WTC11 (cell line): Measurements from ENCODE around the gene COL16A1. TPM values are rescaled to one million over a fixed set of nuclear protein-coding genes. Genes with fewer than 3 reads are reported as not detected.

Source experiments
- ATAC-seq: fragments of 200-7000 bp; cut with Tn5 transposase; 2 replicates; pipeline ENCODE4 v1.10.0; 2021; ENCODE audit warnings: mild to moderate bottlenecking, moderate library complexity
- CTCF ChIA-PET: fragments of 300-600 bp; sonication (Branson Sonifier 250); formaldehyde crosslinking; loops from one replicate; lab custom pipeline; 2021; ENCODE audit warnings: antibody characterized with exemption; lab: Charles Lee
- POLR2A ChIA-PET: fragments of 350-600 bp; sonication (Branson Sonifier 250); formaldehyde crosslinking; loops from one replicate; lab custom pipeline; 2021; ENCODE audit warnings: antibody characterized with exemption; lab: Charles Lee
- DNase-seq: peaks from one replicate; pipeline ENCODE4 v3.0.0; 2021; ENCODE audit warnings: low spot score
- H3K27ac Mint-ChIP-seq: 2 replicates; pipeline ENCODE4 v1.8.0; 2021; ENCODE audit warnings: mixed read lengths
- H3K27me3 Mint-ChIP-seq: 2 replicates; pipeline ENCODE4 v1.8.0; 2021; ENCODE audit warnings: low read depth, mild to moderate bottlenecking, moderate library complexity, mixed read lengths
- H3K36me3 Mint-ChIP-seq: 2 replicates; pipeline ENCODE4 v1.8.0; 2021; ENCODE audit warnings: mixed read lengths
- H3K4me1 Mint-ChIP-seq: 2 replicates; pipeline ENCODE4 v1.8.0; 2022; ENCODE audit warnings: mixed read lengths
- H3K4me3 Mint-ChIP-seq: 2 replicates; pipeline ENCODE4 v1.8.0; 2021; ENCODE audit warnings: mild to moderate bottlenecking, moderate library complexity, mixed read lengths
- H3K9me3 Mint-ChIP-seq: 2 replicates; pipeline ENCODE4 v1.8.0; 2021; ENCODE audit warnings: mixed read lengths
- ATF2 ChIP-seq: sonication (generic); formaldehyde crosslinking; IDR thresholded peaks from 2 replicates; pipeline ENCODE4 v1.8.1; 2022; ENCODE audit warnings: low read depth, missing genetic modification reagents, borderline replicate concordance
- ATF3 ChIP-seq: sonication (generic); formaldehyde crosslinking; conservative IDR thresholded peaks from 2 replicates; pipeline ENCODE4 v1.8.1; 2022; ENCODE audit warnings: mild to moderate bottlenecking, missing genetic modification reagents
- FOXJ3 ChIP-seq: sonication (generic); formaldehyde crosslinking; IDR thresholded peaks from 2 replicates; pipeline ENCODE4 v1.9.0; 2021; ENCODE audit warnings: missing genetic modification reagents, mild to moderate bottlenecking, borderline replicate concordance
- FOXK1 ChIP-seq: sonication (generic); formaldehyde crosslinking; IDR thresholded peaks from 2 replicates; pipeline ENCODE4 v1.8.0; 2022; ENCODE audit warnings: mild to moderate bottlenecking, moderate library complexity, missing genetic modification reagents
- FOXP1 ChIP-seq: sonication (generic); formaldehyde crosslinking; IDR thresholded peaks from 2 replicates; pipeline ENCODE4 v1.8.0; 2022; ENCODE audit warnings: missing genetic modification reagents, mild to moderate bottlenecking, moderate library complexity, borderline replicate concordance
- GRHL2 ChIP-seq: fragments of 250-450 bp; sonication (Bioruptor Pico); IDR thresholded peaks from 2 replicates; pipeline ENCODE4 v1.8.0; 2022; ENCODE audit warnings: mild to moderate bottlenecking, moderate library complexity; ENCODE audit not compliant: insufficient replicate concordance, severe bottlenecking
- GTF2I ChIP-seq: fragments of 250-450 bp; sonication (Bioruptor Pico); conservative IDR thresholded peaks from 2 replicates; pipeline ENCODE4 v1.4.0; 2021; ENCODE audit warnings: mild to moderate bottlenecking
- HMGA2 ChIP-seq: fragments of 250-450 bp; sonication (Bioruptor Pico); IDR thresholded peaks from 2 replicates; pipeline ENCODE4 v1.4.0; 2021; ENCODE audit warnings: mild to moderate bottlenecking, moderate library complexity
- NFE2L1 ChIP-seq: sonication (generic); formaldehyde crosslinking; IDR thresholded peaks from 2 replicates; pipeline ENCODE4 v1.8.1; 2023; ENCODE audit warnings: missing genetic modification reagents
- NR3C1 ChIP-seq: sonication (generic); formaldehyde crosslinking; conservative IDR thresholded peaks from 2 replicates; pipeline ENCODE4 v1.8.1; 2023; ENCODE audit warnings: low read depth, mild to moderate bottlenecking, missing genetic modification reagents
- OVOL2 ChIP-seq: fragments of 250-450 bp; sonication (Bioruptor Pico); IDR thresholded peaks from 2 replicates; pipeline ENCODE4 v1.9.0; 2021; ENCODE audit warnings: mild to moderate bottlenecking, borderline replicate concordance
- PRRX2 ChIP-seq: fragments of 250-450 bp; sonication (Bioruptor Pico); IDR thresholded peaks from 2 replicates; pipeline ENCODE4 v1.8.0; 2021; ENCODE audit warnings: mild to moderate bottlenecking
- RORB ChIP-seq: fragments of 250-450 bp; sonication (Bioruptor Pico); IDR thresholded peaks from 2 replicates; pipeline ENCODE4 v1.9.0; 2021; ENCODE audit warnings: mild to moderate bottlenecking
- SMAD3 ChIP-seq: sonication (generic); formaldehyde crosslinking; IDR thresholded peaks from 2 replicates; pipeline ENCODE4 v1.8.0; 2022; ENCODE audit warnings: missing genetic modification reagents, mild to moderate bottlenecking, borderline replicate concordance
- TEAD1 ChIP-seq: sonication (generic); formaldehyde crosslinking; IDR thresholded peaks from 2 replicates; pipeline ENCODE4 v1.8.0; 2022; ENCODE audit warnings: mild to moderate bottlenecking, missing genetic modification reagents
- ZNF263 ChIP-seq: sonication (generic); formaldehyde crosslinking; IDR thresholded peaks from 2 replicates; pipeline ENCODE4 v1.8.1; 2022; ENCODE audit warnings: low read depth, mild to moderate bottlenecking, moderate library complexity, missing genetic modification reagents
- total RNA-seq: library from RNA; stranded (reverse); gene quantifications from 3 replicates; pipeline ENCODE4 v1.2.3, GENCODE V29; 2021
- TF ChIP-seq, protein P1 (sequence below): sonication (generic); formaldehyde crosslinking; IDR thresholded peaks from 2 replicates; pipeline ENCODE4 v1.8.1; 2023; ENCODE audit warnings: mild to moderate bottlenecking, missing genetic modification reagents
- TF ChIP-seq, protein P2 (sequence below): fragments of 200-600 bp; IDR thresholded peaks from 2 replicates; pipeline ENCODE4 v1.8.0; 2022; ENCODE audit warnings: antibody characterized with exemption
- TF ChIP-seq, protein P3 (sequence below): sonication (generic); formaldehyde crosslinking; conservative IDR thresholded peaks from 2 replicates; pipeline ENCODE4 v1.8.1; 2023; ENCODE audit warnings: mild to moderate bottlenecking, low read depth, missing genetic modification reagents, moderate library complexity
- TF ChIP-seq, protein P4 (sequence below): sonication (generic); formaldehyde crosslinking; IDR thresholded peaks from 2 replicates; pipeline ENCODE4 v1.8.0; 2022; ENCODE audit warnings: missing genetic modification reagents
- TF ChIP-seq, protein P5 (sequence below): sonication (generic); formaldehyde crosslinking; IDR thresholded peaks from 2 replicates; pipeline ENCODE4 v1.8.1; 2023; ENCODE audit warnings: mild to moderate bottlenecking, missing genetic modification reagents, moderate library complexity
- TF ChIP-seq, protein P6 (sequence below): sonication (generic); formaldehyde crosslinking; IDR thresholded peaks from 2 replicates; pipeline ENCODE4 v1.8.1; 2023; ENCODE audit warnings: mild to moderate bottlenecking, missing genetic modification reagents, moderate library complexity

The COL16A1 gene
- total RNA-seq, 1 experiment from 2014 or later: 8.8 TPM

- TF ChIP-seq, protein P1, sequence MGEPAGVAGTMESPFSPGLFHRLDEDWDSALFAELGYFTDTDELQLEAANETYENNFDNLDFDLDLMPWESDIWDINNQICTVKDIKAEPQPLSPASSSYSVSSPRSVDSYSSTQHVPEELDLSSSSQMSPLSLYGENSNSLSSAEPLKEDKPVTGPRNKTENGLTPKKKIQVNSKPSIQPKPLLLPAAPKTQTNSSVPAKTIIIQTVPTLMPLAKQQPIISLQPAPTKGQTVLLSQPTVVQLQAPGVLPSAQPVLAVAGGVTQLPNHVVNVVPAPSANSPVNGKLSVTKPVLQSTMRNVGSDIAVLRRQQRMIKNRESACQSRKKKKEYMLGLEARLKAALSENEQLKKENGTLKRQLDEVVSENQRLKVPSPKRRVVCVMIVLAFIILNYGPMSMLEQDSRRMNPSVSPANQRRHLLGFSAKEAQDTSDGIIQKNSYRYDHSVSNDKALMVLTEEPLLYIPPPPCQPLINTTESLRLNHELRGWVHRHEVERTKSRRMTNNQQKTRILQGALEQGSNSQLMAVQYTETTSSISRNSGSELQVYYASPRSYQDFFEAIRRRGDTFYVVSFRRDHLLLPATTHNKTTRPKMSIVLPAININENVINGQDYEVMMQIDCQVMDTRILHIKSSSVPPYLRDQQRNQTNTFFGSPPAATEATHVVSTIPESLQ (CRISPR knock-in tag): no peak
- TF ChIP-seq NFE2L1 (CRISPR knock-in tag): no peak
- TF ChIP-seq, protein P2, sequence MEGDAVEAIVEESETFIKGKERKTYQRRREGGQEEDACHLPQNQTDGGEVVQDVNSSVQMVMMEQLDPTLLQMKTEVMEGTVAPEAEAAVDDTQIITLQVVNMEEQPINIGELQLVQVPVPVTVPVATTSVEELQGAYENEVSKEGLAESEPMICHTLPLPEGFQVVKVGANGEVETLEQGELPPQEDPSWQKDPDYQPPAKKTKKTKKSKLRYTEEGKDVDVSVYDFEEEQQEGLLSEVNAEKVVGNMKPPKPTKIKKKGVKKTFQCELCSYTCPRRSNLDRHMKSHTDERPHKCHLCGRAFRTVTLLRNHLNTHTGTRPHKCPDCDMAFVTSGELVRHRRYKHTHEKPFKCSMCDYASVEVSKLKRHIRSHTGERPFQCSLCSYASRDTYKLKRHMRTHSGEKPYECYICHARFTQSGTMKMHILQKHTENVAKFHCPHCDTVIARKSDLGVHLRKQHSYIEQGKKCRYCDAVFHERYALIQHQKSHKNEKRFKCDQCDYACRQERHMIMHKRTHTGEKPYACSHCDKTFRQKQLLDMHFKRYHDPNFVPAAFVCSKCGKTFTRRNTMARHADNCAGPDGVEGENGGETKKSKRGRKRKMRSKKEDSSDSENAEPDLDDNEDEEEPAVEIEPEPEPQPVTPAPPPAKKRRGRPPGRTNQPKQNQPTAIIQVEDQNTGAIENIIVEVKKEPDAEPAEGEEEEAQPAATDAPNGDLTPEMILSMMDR: no peak
- no peak for TF ChIP-seq FOXP1 (CRISPR knock-in tag)
- TF ChIP-seq, protein P3, sequence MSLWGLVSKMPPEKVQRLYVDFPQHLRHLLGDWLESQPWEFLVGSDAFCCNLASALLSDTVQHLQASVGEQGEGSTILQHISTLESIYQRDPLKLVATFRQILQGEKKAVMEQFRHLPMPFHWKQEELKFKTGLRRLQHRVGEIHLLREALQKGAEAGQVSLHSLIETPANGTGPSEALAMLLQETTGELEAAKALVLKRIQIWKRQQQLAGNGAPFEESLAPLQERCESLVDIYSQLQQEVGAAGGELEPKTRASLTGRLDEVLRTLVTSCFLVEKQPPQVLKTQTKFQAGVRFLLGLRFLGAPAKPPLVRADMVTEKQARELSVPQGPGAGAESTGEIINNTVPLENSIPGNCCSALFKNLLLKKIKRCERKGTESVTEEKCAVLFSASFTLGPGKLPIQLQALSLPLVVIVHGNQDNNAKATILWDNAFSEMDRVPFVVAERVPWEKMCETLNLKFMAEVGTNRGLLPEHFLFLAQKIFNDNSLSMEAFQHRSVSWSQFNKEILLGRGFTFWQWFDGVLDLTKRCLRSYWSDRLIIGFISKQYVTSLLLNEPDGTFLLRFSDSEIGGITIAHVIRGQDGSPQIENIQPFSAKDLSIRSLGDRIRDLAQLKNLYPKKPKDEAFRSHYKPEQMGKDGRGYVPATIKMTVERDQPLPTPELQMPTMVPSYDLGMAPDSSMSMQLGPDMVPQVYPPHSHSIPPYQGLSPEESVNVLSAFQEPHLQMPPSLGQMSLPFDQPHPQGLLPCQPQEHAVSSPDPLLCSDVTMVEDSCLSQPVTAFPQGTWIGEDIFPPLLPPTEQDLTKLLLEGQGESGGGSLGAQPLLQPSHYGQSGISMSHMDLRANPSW: no peak
- TF ChIP-seq SMAD3 (CRISPR knock-in tag): no peak
- TF ChIP-seq GTF2I: no peak
- TF ChIP-seq TEAD1 (CRISPR knock-in tag): no peak
These were observed 89.3 kb downstream of the COL16A1 start (continued) for GRCh38 chr1:31614414-31615005.

GRCh38 chr1:31609514-31610118 is 94.2 kb downstream of the COL16A1 start:
- DNase-seq (no peak), ATAC-seq (no peak)
- ChIA-PET CTCF (interaction anchor here (1.0 to 3.5 kb wide), 2 partner anchors 8 to 105 kb away, joined by 4 to 18 read pairs; partner anchors contain the start of gene HCRTR1), POLR2A (no interaction called here)
- 0 out of 2 replicates have a peak, but pooled peaks cover 6% of the 10 kb centered on the region for H3K4me1 Mint-ChIP-seq
- no peak overlapping the region for H3K27ac Mint-ChIP-seq
- no peak overlapping the region for H3K4me3 Mint-ChIP-seq
- no peaks in the 10 kb centered on the region; the same call in 1 of the 2 replicates for H3K9me3 Mint-ChIP-seq
- no peaks in the 10 kb centered on the region for H3K36me3 Mint-ChIP-seq
- no peaks in the 10 kb centered on the region for H3K27me3 Mint-ChIP-seq
- TF ChIP-seq HMGA2 (CRISPR knock-in tag) (no peak), GTF2I (no peak), ATF2 (CRISPR knock-in tag) (no peak), NR3C1 (CRISPR knock-in tag) (no peak), OVOL2 (no peak), ATF3 (CRISPR knock-in tag) (no peak), FOXK1 (no peak), GRHL2 (CRISPR knock-in tag) (no peak), PRRX2 (no peak), SMAD3 (CRISPR knock-in tag) (no peak), RORB (CRISPR knock-in tag) (no peak), ZNF263 (CRISPR knock-in tag) (no peak), FOXJ3 (CRISPR knock-in tag) (no peak)
- TF ChIP-seq, protein P4, sequence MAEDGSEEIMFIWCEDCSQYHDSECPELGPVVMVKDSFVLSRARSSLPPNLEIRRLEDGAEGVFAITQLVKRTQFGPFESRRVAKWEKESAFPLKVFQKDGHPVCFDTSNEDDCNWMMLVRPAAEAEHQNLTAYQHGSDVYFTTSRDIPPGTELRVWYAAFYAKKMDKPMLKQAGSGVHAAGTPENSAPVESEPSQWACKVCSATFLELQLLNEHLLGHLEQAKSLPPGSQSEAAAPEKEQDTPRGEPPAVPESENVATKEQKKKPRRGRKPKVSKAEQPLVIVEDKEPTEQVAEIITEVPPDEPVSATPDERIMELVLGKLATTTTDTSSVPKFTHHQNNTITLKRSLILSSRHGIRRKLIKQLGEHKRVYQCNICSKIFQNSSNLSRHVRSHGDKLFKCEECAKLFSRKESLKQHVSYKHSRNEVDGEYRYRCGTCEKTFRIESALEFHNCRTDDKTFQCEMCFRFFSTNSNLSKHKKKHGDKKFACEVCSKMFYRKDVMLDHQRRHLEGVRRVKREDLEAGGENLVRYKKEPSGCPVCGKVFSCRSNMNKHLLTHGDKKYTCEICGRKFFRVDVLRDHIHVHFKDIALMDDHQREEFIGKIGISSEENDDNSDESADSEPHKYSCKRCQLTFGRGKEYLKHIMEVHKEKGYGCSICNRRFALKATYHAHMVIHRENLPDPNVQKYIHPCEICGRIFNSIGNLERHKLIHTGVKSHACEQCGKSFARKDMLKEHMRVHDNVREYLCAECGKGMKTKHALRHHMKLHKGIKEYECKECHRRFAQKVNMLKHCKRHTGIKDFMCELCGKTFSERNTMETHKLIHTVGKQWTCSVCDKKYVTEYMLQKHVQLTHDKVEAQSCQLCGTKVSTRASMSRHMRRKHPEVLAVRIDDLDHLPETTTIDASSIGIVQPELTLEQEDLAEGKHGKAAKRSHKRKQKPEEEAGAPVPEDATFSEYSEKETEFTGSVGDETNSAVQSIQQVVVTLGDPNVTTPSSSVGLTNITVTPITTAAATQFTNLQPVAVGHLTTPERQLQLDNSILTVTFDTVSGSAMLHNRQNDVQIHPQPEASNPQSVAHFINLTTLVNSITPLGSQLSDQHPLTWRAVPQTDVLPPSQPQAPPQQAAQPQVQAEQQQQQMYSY: no peak
- TF ChIP-seq, protein P5, sequence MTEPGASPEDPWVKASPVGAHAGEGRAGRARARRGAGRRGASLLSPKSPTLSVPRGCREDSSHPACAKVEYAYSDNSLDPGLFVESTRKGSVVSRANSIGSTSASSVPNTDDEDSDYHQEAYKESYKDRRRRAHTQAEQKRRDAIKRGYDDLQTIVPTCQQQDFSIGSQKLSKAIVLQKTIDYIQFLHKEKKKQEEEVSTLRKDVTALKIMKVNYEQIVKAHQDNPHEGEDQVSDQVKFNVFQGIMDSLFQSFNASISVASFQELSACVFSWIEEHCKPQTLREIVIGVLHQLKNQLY (CRISPR knock-in tag): no peak
- TF ChIP-seq, protein P6, sequence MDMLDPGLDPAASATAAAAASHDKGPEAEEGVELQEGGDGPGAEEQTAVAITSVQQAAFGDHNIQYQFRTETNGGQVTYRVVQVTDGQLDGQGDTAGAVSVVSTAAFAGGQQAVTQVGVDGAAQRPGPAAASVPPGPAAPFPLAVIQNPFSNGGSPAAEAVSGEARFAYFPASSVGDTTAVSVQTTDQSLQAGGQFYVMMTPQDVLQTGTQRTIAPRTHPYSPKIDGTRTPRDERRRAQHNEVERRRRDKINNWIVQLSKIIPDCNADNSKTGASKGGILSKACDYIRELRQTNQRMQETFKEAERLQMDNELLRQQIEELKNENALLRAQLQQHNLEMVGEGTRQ (CRISPR knock-in tag): no peak
